ENCODE results near the gene CTSK.
A peak's percentile ranks its signal among the peaks of the same experiment; 100 is the strongest.
"Not testable (repeated sequence)": the region's sequence is repeated elsewhere in the genome, so short reads cannot be mapped to it uniquely, and the experiment has no call there.

Gene CTSK

GRCh38 chr1:150804671-150805070, 3.4 kb downstream of the CTSK start:
- DNase-seq, result no peak

- no peak for DNase-seq
Measured at GRCh38 chr1:150799089-150799488, 9.0 kb downstream of the CTSK start.

DNA sequence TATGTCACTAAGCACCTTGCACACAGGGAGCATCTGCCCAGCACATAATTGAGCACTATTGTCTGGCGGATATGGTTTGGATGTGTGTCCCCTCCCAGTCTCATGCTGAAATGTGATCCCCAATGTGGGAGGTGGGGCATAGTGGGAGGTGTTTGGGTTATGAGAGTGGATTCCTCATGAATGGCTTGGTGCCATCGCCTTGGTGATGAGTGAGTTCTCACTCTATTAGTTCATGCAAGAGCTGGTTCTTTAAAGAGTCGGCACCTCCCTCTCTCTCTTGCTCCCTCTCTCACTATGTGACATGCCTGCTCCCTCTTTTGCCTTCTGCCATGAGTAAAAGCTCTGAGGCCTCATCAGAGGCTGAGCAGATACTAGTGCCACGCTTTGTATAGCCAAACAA, 9.5 kb downstream of the CTSK start:
- DNase-seq, result no peak

- DNase-seq, result no peak
Measured at GRCh38 chr1:150796374-150796773, 11.7 kb downstream of the CTSK start.

DNA sequence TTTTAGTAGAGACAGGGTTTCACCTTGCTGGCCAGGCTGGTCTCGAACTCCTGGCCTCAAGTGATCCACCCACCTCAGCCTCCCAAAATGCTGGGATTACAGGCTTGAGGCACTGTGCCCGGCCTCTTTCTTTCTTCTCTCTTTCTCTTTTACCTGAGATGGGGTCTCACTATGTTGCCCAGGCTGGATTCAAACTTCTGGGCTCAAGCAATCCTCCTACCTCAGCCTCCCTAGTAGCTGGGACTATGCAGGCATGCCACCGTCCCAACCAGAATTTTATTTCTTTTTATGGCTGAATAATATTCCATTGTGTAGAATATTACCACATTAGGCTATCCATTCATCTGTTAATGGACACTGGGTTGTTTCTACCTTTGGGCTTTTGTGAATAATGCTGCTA, 14.3 kb downstream of the CTSK start:
- DNase-seq, result not testable (repeated sequence)

DNA sequence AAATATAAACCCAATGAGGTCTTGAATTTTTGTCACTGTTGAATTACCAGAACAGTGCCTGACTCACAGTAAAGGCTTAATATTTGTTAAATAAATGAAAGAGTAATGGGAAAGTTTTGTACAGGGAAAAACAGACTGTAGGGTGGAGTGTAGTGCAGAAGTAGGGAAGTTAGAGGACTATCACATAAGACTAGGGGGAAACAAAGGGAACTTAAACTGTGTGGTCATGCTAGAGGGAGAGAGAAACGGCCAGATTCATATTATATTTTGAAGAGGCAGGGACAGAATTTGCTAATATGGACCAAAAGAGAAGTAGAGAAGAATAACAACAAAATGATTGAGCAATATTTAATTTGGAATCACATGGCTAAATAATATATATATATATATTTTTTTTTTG, 14.8 kb downstream of the CTSK start:
- no peak for DNase-seq

DNA sequence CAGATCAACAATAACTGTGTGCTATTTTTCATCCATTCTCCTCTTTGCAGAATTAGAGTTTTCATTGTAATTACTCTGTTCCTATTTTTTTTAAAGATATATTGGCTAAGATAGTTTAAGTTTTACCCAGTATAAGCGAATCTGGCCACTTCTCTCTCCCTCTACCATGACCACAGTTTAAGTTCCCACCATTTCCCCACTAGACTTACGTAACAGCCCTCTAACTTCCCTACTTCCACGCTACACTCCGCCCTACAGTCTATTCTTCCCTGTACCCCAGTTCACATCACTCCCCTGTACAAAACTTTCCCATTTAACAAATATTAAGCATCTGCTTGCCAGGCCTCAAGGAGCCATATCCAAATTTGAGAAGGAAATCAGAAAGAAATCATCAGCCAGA, 16.5 kb downstream of the CTSK start:
- no peak for DNase-seq

DNA sequence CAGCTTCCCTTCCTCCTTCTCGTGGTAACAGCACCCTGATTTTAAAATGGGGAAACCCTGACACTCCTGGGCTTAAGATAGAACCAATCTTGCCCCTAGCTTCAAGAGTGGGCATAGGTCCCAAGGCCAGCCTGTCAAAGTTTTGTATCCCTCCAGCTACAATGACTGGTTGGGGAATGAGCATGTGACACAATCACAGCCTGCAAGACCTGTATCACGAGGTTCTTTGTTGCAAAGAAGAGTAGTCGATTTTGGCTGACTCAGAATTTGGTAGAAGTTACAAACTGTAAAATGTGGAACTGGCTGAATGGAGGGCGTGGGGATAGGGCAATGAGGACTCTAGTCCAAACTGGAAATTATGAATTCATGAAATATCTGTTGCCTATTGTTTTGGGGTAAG, 18.7 kb downstream of the CTSK start:
- no peak for DNase-seq

GRCh38 chr1:150788946-150789345, 19.1 kb downstream of the CTSK start:
- peak; percentile 10 for DNase-seq

DNA sequence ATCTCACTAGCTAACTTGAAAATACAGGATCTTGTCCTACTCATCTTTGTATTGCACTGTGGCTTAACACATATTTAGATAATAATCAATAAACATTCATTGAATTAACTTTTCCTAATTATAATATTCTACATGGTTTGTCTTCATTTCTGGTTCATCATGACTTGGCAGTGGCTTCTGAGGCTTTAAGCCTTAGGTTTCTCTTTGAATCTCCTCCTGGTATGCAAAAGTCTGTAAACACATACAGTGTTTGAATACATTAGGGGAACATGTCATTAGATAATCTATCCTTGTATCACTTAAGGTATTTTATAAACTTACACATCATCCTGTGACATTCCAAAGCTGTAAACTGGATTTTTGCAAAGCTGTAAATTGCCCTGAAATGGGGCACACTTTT, 20.6 kb downstream of the CTSK start:
- no peak for DNase-seq

DNA sequence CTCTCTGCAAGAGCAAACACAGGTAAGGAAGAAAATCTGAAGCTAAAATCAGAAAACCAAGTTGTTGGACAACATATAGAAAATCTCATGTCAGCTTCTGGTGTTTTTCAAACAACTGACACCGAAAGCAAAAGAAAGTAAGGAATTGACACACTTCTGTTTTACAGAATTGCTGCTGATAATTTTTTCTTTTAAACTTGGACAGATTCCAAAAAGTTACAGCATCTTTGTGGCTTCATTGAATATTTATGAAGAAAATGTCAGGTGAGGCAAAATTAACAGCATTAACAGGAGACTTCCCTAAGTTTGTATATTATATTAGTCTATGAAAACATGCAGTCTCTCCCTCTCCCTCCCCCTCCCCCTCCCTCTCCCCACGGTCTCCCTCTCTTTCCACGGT, 27.6 kb downstream of the CTSK start:
- DNase-seq, result no peak

DNA sequence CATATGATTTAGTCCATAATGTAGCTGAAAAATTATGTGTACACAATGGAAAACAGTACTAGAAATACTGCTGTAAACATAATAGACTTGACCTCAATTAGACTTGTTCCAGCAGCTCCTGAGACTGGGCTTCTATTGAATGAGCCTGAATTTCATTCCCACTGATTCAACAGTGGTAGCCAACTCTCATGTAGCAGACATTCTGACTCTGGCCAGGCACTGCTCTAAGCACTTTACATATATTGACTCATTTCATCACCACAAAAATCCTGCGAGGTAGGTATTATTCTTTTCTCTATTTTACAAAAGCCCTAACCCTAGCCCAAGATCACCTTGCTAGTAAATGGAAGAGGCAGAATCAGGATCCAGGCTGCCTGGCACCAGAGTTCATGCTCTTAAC, 29.7 kb downstream of the CTSK start:
- no peak for DNase-seq

GRCh38 chr1:150777544-150777943, 30.5 kb downstream of the CTSK start:
- DNase-seq, result no peak

DNA sequence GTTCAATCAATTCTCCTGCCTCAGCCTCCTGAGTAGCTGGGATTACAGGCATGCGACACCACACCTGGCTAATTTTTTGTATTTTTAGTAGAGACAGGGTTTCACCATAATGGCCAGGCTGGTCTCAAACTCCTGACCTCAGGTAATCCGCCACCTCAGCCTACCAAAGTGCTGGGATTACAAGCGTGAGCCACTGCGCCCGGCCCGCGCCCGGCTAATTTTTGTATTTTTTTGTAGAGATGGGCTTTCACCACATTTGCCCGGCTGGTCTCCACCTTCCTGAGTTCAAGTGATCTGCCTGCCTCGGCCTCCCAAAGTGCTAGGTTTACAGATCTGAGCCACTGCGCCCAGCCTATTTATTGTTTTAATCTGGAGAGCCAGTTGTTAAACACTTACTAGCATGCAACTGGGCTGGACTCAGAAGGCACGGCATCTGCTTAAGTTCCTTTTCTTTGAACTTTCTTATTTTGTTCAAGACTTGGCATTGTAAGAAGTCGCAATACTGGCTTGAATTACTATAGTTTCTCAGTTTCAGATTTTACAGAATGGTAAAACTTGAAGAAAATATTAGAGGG, 32.0 kb downstream of the CTSK start:
- DNase-seq, result not testable (repeated sequence)

DNA sequence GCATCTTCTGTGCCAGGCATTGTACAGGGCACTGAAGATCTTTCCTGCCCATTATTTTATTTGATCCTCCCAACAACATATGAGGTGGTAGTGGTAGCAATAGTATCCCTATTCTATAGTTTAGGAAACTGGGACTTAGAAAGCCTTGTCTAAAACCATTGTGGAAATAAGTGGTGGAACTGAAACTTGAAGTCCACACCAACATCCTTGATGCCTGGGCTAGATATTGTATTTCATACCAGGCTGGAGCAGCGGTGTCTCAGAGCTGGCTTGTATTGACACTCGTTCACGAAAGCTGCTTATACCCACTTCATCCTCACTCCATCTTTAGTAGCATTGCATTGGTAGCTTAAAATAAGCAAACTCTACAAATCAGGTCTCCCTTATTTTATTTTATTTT, 32.8 kb downstream of the CTSK start:
- no peak for DNase-seq

- DNase-seq, result no peak
Measured at GRCh38 chr1:150772326-150772725, 35.7 kb downstream of the CTSK start.

DNA sequence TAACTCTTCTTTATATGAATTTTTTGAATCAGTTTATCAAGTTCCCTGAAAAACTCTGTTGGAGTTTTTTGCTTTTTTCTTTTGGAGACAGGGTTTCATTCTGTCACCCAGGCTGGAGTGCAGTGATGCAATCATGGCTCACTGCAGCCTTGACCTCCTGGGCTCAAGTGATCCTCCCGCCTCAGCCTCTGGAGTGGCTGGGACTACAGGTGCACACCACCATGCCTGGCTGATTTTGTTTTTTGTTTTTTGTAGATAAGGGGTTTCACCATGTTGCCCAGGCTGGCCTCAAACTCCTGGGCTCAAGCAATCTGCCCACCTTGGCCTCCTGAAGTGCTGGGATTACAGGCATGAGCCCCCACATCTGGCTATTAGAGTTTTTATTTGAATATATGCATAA, 40.4 kb downstream of the CTSK start:
- not testable (repeated sequence) for DNase-seq

GRCh38 chr1:150765977-150766301, 42.1 kb downstream of the CTSK start:
- DNase-seq, result not testable (repeated sequence)

- no peak for DNase-seq
Measured at GRCh38 chr1:150765296-150765976, 42.6 kb downstream of the CTSK start, which contains the start of gene CTSS. Gene CTSS, minus strand, starts transcription at chr1:150765778. Its CDS starts 1,015 bp downstream, at chr1:150764763.

DNA sequence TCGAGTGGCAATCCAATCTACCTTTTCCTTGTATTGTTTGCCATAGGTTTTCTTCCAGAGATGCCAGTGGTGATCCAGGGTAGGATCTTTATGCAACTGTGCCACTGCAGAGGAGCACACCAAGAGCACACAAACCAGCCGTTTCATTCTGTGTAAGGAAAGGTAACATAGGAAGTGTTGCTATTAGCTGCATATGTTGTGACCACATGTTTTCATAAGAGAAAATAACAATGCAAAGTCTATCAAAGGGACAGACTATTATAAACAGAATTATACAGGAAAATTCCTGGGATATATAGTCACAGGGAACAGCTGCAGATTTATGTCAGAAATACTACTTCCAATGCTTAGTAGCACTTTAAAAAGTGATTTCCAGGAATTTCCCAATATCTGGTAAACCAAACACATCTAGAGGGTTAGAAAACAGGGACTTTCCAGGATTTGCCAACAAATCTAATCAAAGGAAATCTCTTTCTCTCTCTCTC, 43.4 kb downstream of the CTSK start:
- DNase-seq, result no peak

DNA sequence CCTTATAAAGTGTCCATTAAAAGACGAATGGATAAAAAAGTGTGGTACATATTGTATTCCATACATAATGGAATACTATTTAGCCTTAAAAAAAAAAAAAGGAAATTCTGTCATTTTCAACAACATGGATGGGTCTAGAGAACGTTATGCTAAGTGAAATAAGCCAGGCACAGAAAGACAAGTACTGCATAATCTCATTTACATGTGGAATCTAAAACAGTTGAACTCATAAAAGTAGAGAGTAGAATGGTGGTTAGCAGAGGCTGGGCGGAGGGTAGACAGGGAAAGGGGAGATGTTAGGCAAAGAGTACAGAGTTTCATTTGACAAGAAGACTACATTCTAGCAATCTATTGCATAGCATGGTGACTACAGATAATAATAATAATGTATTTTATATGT, 45.0 kb downstream of the CTSK start:
- DNase-seq, result no peak

DNA sequence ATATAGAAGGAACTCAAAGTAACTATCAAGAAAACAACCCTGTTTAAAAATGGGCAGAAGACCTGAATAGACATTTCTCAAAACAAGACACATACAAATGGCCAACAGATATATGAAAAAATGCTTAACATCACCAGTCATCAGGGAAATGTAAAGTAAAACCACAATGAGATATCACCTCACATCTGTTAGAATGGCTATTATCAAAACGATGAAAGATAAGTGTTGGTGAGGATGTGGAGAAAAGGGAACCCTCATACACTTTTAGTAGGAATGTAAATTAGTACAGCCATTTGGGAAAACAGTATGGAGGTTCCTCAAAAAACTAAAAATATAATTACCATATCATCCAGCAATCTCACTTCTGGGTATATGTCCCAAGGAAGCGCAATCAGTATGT, 45.5 kb downstream of the CTSK start:
- no peak for DNase-seq

GRCh38 chr1:150761801-150762200, 46.3 kb downstream of the CTSK start:
- DNase-seq, result no peak

- DNase-seq, result no peak
Measured at GRCh38 chr1:150760013-150760412, 48.0 kb downstream of the CTSK start.

DNA sequence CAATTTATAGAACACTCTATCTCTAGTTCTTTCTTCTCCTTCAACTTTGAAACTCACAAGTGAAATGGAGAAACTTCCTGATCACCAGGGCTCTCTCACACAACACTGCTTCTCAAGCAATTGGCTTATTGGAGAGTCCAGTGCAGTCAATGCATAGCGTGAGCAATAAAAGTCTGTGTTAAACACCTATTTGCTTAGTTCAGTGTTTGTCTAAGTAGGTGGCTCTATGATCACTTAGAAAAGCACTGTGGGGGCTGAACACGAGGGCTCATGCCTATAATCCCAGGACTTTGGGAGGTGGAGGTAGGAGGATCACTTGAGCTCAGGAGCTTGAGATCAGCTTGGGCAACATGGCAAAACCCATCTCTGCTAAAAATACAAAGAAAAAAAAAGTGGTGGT, 54.6 kb downstream of the CTSK start:
- DNase-seq, result no peak
